GM12873 (cell line): ENCODE measurements around the gene MCU.

Experiments
- TF ChIP-seq, protein P1 (sequence below): IDR thresholded peaks from 2 replicates; pipeline ENCODE4 v1.5.1; 2012; ENCODE audit warnings: low read depth, mild to moderate bottlenecking, moderate library complexity, low read length, control low read depth; ENCODE audit not compliant: insufficient read depth; ENCODE audit errors: missing control alignments

The MCU gene

DNA sequence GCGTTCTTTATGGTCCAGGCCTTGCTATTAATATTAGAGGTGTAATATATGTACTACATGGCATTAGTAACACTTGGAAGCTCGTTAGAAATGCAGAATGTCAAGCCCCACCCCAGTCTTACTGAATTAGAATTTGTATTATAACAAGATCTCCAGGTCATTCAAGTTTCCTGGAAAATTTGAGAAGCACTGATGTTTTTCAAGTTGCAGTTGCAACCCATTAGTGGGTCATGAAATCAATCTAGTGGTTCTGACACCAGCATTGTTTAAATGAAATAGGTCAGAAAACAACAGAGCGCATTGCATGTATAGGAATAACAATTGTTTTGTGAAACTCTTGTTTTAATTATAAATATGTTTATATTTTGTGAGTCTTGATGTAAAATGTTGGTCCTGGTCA lies 37.2 kb upstream of the MCU start:
- TF ChIP-seq, protein P1, sequence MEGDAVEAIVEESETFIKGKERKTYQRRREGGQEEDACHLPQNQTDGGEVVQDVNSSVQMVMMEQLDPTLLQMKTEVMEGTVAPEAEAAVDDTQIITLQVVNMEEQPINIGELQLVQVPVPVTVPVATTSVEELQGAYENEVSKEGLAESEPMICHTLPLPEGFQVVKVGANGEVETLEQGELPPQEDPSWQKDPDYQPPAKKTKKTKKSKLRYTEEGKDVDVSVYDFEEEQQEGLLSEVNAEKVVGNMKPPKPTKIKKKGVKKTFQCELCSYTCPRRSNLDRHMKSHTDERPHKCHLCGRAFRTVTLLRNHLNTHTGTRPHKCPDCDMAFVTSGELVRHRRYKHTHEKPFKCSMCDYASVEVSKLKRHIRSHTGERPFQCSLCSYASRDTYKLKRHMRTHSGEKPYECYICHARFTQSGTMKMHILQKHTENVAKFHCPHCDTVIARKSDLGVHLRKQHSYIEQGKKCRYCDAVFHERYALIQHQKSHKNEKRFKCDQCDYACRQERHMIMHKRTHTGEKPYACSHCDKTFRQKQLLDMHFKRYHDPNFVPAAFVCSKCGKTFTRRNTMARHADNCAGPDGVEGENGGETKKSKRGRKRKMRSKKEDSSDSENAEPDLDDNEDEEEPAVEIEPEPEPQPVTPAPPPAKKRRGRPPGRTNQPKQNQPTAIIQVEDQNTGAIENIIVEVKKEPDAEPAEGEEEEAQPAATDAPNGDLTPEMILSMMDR = no peak

DNA sequence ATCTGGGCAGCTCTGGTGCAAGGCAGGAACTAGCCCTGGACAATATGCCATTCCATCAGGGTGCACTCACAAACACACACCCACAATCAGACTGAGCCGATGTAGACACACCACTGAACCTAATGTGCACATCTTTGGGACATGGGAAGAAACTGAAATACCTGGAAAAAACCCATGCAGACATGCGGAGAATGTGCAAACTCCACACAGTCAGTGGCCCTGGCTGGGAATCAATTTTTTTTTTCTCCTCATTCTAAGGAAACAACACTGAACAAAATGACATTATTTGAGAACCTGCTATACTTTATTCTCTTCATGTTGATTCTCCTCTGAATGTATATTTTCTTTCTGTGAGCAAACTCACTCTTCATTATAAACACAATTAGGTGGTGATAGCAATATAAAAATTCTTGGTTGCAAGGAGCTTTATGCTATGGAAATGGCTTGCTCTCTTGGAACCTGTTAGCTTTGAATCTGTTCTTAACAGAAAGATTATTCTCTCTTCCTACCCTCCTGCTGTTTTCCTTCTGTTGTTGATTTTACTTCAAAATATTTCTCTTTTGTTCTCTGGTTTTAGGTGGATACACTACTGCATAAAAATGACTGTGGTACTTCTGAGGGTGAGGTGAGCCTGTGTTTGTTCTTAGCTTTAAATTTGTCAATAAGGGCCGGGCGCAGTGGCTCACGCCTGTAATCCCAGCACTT lies 33.1 kb upstream of the MCU start:
- TF ChIP-seq, protein P1 = no peak

DNA sequence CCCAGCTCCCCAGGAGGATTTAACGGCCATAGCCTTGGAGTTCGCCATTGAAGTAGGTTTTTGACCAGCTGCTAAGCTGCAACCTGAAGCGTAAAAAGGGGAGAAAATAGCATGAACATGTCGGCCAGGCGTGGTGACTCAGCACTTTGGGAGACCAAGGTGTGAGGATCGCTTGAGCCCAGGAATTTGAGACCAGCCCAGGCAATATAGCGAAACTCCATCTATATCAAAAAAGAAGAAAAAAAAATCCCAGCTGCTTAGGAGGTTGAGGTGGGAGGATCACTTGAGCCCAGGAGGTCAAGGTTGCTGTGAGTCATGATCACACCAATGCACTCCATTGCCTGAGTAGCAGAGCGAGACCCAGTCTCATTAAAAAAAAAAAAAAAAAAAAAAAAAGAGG lies 32.2 kb upstream of the MCU start:
- TF ChIP-seq, protein P1 = no peak

DNA sequence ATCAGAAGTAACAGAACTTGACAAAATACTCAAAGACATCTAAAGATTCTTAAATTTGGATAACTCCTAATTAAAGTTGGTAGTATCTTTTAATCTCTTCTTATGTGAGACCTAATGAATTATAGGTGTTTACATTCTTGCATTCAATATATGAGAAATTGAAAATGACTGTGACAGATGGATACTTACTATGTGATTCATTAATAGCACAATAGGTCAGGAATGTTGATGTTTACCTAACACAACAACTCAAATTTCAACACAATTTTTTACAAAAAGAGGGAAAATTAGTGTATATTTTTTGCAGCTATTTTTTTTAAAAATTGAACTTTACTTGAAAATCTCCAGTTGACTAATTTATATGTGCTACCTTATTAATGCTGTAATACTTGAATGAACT lies 31.7 kb upstream of the MCU start:
- TF ChIP-seq, protein P1 = no peak

DNA sequence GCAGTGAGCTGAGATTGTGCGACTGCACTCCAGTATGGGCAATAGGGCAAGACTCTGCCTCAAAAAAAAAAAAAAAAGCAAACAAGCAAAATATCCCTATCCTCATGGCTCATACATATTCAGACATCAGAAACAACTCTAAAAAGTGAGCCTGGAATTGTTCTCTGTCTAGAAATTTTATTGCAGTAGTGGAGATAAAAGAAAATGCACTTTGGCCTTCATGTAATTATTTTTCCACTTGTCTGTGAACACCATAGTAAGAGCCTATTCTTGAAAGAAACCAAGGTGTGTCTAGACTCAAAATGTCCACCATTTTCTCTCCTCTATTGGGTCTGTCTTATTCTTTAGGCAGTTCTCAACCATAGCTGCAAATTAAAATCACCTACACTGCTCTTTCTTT lies 30.5 kb upstream of the MCU start:
- TF ChIP-seq, protein P1 = no peak

DNA sequence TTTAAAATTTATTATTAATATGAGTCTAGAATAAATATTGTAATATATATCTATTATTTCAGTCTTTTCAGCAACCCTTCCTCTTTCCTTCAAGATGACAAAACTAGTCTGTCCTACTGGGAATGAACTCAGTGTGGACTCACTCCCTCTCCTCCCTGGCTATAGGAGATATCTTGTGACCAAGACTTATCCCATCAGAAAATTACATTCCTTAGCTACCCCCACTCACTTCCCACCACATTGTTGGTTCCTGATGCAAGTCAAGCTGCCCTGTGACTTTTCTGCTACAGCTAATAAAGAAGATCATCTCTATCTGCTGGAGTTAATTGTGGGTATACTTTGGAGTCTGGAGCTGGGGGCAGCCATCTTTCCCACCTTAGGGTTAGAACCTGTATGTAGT lies 28.0 kb upstream of the MCU start:
- TF ChIP-seq, protein P1 = no peak

DNA sequence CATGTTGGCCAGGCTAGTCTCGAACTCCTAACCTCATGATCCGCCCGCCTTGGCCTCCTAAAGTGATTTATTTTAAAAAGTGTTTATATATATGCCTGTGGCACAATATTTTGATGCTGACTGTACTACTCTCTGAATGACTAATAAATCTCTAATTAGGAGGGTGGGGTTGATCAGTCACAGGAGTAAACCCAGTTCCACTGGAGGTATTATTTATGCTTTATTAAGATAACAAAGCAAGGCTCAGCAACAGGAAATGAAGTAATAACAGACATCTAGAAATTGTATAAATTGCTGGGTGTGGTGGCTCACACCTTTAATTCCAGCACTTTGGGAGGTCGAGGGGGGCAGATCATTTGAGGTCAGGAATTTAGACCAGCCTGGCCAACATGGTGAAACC lies 26.0 kb upstream of the MCU start:
- TF ChIP-seq, protein P1 = no peak
